ENCODE results near the gene RMI2.
"Not testable (repeated sequence)": the region's sequence is repeated elsewhere in the genome, so short reads cannot be mapped to it uniquely, and the experiment has no call there.

The RMI2 gene

DNA sequence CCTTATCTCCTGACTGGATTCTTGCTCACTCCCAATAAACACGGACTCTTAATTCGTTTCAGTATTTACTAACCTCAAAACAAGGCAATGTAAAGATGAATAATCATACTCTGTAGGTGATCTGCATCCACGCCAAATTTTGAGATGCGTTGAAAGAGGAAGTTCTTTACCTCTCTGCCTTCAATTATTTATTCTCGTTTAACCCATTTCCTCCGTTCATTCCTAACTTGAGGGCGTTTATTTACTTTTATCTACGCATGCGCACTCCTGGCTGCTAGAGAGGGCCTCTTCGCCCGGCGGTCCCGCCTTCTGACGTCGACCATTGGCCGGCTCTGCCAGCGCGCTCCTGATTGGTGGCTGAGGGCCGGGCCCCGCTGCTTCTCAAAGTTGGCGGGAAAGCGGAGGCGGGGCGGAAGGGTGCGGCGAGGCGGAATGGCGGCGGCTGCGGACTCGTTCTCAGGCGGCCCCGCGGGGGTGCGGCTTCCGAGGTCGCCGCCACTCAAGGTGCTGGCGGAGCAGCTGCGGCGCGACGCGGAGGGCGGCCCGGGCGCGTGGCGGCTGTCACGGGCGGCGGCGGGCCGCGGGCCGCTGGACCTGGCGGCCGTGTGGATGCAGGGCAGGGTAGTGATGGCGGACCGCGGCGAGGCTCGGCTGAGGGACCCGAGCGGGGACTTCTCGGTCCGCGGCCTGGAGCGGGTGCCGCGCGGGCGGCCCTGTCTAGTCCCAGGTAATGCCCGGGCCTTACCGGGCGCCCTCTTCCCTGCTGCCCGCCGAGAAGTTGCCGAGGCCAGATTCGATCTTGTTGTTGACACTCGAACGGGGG lies at the start of gene RMI2:
Gene RMI2 (plus strand): TSS at position 420 of the 823 bp plus-strand sequence. CDS start 13 bp downstream, at position 433.
- peak; percentile 95 for DNase-seq (ENCODE audit: low read depth)

GRCh38 chr16:11295672-11296071 lies 49.6 kb upstream of the RMI2 start:
- DNase-seq (ENCODE audit: low read depth) = no peak

DNA sequence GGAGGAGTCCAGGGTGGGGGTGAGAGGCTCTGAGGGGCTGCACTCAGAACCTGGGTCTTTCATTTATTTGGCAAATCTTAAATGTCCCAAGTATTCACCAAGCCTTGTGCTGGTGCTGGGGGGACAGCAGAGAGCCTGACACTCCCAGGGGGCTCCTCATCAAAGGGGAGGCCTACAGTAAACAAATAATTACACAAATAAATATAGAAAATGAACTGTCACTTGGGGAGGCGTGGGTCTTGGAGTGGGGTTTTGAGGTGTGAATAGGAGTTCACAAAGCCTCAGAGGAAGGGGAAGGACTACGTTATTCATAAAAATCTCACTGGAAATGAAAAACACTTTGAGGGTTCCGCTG lies 48.9 kb upstream of the RMI2 start:
- no peak for DNase-seq (ENCODE audit: low read depth)

DNA sequence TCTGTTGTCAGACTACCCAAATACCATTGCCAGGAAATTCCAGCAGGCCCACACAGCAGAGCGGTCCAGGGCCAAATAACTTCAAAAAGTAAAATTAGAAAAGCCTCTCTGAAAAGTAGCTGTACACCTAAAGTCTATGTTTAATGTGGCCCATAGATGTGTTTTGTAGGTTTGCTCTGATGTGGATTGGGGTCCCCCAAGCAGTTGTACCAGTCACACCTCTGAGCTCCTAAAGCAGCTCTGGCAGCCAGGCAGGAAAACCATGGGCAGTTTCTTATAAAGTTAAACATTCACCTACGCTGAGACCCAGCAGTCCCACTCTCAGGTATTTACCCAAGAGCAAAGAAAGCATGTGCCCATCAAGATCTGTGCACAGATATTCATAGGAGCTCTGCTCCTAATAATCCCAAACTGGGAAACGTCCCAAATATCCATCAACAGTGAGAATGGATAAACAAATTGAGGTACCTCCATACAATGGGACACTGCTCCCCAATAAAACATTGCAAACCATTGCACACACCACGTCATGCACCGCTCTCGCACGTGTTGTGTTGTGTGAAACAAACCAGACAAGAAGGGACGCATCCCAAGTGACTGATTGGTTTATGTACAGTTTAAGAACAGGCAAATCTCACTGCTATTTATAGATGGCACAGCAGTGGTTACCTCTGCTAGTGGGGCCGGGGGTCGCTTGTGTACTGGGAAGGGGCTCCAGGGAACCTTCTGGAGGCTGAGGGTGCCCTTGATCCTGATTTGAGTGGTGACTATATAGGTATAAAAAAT lies 48.4 kb upstream of the RMI2 start:
- DNase-seq (ENCODE audit: low read depth) = no peak

DNA sequence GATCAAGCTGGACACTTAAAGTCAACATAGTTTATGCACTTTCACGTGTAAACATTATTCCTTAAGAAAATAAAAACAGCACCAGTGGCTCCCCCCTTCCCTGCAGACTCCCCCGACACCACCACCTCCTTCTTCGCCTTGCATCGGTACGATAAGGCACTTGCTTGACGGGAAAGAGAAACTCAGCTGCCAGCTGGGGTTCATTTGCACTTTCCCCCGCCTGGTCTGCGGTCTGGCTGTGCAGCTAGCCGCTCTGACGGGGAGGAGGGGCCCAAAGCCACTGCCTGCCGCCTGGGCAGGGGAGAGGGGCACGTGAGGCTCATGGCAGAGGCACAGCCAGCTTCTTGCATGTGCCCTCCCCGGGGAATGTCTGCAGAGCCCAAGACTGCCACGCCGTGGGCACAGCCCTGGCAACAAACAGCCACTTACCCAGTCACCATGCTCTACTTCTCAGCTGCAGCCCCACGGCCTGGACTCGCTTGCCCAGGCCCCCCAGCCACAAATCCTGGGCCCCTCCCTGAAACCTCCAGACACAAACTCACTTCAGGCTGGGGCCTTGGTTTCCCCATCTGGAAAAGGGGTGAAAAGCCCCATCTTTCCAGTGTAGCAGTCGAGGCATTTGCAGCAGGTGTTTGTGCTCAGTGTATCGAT lies 47.6 kb upstream of the RMI2 start:
- DNase-seq (ENCODE audit: low read depth) = peak; percentile 46

DNA sequence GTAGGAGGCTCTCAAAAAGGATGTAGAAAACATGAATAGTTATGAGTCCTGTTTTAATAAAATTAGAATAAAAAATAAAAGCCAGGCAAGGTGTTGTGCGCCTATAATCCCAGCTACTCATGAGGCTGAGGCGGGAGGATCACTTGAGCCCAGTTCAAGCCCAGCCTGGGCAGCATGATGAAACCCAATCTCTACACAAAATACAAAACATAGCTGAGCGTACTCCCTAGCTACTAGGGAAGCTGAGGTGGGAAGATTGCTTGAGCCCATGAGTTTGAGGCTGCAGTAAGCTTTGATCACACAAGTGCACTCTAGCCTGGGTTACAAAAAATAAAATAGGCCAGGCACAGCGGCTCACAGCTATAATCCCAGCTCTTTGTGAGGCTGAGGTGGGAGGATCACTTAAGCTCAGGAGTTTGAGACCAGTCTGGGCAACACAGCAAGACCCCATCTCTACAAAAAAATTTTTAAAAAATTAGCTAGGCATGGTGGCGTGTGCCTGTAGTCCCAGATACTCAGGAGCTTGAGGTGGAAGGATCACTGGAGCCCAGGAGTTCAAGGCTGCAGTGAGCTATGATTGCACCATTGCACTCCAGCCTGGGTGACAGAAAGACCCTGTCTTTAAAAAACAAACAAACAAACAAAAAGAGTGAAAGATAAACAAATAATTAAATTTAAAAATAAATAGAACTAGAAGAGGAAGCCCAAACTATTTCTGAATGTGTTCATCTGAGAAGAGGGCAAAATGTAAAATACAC lies 46.9 kb upstream of the RMI2 start:
- no peak for DNase-seq (ENCODE audit: low read depth)

DNA sequence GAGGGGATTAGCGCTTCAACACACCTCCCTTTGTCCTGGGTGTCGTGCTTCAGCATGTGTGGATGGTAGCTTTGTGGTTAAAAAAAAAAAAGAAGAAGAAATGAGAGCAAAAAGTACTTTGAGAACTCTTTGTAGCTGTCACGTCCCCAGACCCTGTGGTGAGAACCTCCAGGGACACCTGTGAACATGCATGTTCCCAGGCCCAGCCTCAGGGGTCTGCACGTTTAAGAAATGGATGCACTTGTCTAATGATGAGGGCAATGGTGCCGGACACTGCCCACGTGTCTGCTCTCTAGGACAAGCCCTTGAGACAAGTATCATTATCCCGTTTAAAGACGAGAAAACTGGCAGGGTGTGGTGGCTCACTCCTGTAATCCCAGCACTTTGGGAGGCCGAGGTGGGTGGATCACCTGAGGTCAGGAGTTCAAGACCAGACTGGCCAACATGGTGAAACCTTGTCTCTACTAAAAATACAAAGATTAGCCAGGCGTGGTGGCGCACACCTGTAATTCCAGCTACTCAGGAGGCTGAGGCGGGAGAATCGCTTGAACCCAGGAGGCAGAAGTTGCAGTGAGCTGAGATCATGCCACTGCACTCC lies 46.2 kb upstream of the RMI2 start:
- DNase-seq (ENCODE audit: low read depth) = not testable (repeated sequence)

- no peak for DNase-seq (ENCODE audit: low read depth)
Measured at GRCh38 chr16:11299865-11300559, 45.2 kb upstream of the RMI2 start.

- no peak for DNase-seq (ENCODE audit: low read depth)
Measured at GRCh38 chr16:11300560-11300892, 44.7 kb upstream of the RMI2 start.

DNA sequence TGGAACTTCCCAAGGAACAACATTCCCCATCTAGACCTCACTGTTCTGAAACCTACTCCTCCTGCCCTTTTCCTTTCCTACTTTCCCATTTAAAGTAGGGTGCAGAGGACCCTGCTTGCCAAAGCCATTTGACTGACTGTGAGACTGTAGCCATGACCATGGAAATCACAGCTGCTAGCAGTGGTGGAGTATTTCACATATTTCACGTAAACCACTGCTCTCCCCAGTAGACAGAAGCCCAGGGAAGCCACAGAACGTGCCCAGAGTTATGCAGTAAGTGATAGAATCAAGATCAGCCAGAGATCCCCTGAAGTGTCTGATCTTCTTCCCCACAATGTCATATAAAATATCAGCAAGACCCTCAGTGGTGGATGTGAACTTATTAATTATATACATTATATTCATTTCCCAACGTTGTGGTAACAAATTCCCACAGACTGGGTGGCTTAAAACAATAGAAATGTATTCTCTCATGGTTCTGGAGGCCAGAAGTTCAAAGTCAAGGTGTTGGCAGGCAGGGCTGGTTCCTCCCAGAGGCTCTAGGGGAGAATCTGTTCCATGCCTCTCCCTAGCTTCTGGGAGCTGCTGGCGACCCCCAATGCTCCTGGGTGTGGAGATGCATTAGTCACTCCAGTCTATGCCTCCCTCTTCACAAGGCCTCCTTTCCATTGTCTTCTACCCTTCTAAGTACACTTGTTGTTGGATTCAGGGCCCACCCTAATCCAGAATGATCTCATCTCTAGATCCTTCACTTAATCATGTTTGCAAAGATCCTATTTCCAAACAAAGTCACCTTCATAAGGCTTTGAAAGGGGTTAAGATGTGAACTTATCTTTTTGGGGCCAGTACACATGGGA lies 43.4 kb upstream of the RMI2 start:
- DNase-seq (ENCODE audit: low read depth) = no peak

DNA sequence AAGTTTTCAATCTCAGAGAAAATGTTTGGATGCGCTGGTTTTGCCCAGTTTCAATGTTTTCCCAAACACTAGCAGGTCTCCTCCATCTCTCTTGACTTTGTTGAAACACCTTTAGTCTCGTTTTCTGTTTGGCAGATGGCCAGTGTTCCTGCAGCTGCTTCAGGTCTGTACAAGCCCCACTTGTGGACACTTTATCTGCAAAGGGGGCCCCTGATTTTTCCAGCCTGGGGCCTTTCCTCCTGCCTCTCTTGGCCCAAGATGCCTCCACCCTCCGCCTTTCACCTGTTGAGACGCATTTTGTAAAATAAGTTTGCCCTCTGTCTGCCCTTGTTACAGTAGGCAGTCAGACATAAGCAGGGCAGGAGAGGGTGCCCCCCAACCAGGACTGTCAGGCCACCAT lies 42.3 kb upstream of the RMI2 start:
- DNase-seq (ENCODE audit: low read depth) = no peak

- DNase-seq (ENCODE audit: low read depth) = no peak
Measured at GRCh38 chr16:11303405-11304138, 41.7 kb upstream of the RMI2 start.

DNA sequence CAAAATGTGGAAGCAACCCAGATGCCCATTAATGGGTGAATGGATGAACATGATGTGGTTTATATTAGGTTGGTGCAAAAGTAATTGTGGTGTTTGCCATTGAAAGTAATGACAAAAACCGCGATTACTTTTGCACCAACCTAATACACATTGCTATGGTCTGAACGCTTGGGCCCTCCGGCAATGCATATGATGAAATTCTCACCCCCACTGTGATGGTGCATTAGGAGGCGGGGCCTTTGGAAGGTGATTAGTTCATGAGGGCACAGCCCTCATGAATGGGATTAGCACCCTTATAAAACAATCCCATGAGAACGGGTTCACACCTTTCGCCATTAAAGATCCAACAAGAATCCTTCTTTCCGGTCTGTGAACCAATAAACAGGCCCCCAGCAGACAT lies 38.9 kb upstream of the RMI2 start:
- DNase-seq (ENCODE audit: low read depth) = no peak

DNA sequence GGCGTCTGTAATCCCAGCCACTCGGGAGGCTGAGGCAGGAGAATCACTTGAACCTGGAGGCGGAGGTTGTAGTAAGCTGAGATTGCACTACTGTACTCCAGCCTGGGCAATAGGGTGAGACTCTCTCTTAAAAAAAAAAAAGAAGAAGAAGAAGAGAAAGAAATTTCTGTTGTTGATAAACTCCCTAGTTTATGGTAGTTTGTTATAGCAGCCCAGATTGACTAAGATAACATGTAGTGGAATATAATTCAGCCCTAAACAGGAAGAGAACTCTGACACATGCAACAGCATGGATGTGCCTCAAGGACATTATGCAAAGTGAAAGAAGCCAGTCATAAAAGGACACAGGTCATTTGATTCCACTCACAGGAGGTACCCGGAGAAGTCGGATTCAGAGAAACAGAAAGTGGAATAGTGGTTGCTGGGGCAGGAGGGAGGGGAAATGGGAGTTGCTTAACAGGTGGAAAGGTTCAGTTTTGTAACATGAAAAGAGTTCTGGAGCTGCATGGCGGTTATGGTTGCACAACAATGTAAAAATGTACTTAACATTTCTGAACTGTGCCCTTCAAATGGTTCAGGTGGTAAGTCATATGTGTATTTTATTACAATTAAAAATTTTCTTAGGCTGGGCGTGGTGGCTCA lies 38.1 kb upstream of the RMI2 start:
- no peak for DNase-seq (ENCODE audit: low read depth)

DNA sequence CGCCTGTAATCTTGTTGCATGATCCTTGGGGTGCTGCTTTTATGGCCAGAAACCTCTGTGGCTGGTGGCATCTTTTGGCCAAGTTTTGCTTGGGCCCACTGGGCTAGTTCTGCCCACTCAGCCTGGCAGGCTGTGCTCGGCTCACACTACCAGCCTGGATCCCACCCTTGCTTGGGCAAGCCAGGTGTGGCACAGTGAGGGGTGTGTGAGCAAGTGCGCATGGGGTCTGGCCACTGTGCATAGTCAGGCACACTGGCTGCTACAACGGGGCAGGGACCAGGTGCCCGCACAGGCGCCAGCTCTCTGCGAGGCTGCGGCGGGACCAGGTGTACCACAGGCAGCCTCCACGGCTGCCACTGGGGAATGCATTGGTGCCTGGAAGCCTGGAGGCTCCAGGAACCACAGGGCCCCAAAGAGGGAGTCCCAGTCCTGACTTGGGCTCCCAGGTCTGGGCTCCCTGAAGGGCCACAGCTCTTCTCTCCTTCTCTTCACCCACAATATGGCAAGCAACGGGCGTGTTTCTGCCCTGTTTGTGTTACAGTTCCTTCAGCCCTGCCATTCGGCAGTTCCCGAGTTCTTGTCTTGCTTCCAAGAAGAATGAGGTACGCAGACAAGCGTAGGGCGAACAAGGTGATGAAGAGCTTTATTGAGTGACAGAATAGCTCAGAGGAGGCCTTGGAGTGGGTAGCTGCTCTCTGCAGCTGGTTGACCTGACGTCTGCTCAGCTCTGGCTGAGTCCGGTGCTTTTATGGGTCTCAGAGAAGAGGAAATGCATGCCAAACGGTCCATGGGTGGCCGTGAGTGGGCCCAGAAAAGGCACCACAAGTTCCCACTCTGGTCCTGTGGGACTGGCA lies 37.4 kb upstream of the RMI2 start:
- no peak for DNase-seq (ENCODE audit: low read depth)

- DNase-seq (ENCODE audit: low read depth) = no peak
Measured at GRCh38 chr16:11308493-11309283, 36.6 kb upstream of the RMI2 start.

- no peak for DNase-seq (ENCODE audit: low read depth)
Measured at GRCh38 chr16:11309895-11310633, 35.2 kb upstream of the RMI2 start.

Data from stimulated activated CD8-positive, alpha-beta memory T cell treated with anti-CD3 and anti-CD28 coated beads, Interleukin-4, amount 100 ng/mL, for 24 hours (primary cell).